Measurements from ENCODE around the gene SCRT2. TPM values are rescaled to one million over a fixed set of nuclear protein-coding genes. Genes with fewer than 3 reads are reported as not detected.

Gene SCRT2
- total RNA-seq, 1 experiment from 2014 or later = not detected

- TF ChIP-seq REST (IDR thresholded peaks at IDR 0.05; ENCODE audit: low read depth) (no peak), EGR1 (IDR thresholded peaks at IDR 0.05; ENCODE audit: low read depth) (no peak), TCF7L2 (IDR thresholded peaks at IDR 0.05; ENCODE audit: borderline replicate concordance, extremely low read depth, insufficient read depth, insufficient read length) (no peak), CEBPB (IDR thresholded peaks at IDR 0.05; ENCODE audit: low read depth) (no peak), ATF3 (IDR thresholded peaks at IDR 0.05) (no peak)
- TF ChIP-seq, protein P1, sequence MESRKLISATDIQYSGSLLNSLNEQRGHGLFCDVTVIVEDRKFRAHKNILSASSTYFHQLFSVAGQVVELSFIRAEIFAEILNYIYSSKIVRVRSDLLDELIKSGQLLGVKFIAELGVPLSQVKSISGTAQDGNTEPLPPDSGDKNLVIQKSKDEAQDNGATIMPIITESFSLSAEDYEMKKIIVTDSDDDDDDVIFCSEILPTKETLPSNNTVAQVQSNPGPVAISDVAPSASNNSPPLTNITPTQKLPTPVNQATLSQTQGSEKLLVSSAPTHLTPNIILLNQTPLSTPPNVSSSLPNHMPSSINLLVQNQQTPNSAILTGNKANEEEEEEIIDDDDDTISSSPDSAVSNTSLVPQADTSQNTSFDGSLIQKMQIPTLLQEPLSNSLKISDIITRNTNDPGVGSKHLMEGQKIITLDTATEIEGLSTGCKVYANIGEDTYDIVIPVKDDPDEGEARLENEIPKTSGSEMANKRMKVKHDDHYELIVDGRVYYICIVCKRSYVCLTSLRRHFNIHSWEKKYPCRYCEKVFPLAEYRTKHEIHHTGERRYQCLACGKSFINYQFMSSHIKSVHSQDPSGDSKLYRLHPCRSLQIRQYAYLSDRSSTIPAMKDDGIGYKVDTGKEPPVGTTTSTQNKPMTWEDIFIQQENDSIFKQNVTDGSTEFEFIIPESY (IDR thresholded peaks at IDR 0.05; ENCODE audit: extremely low read depth, insufficient replicate concordance, low read length) = no peak
Measured at GRCh38 chr20:623021-623420, 52.6 kb downstream of the SCRT2 start (continued).

- Histone ChIP-seq H3K4me2 (ENCODE audit: low read length) (no peak overlapping the region), H2AFZ (ENCODE audit: low read depth, low read length, poor library complexity, severe bottlenecking) (no peak overlapping the region), H3K9me2 (ENCODE audit: insufficient read depth) (no peaks in the 10 kb centered on the region), H3K4me3 (replicated peaks in 1 of 2; ENCODE audit: low read depth in 1 of 2, low read length in 2 of 2) (no peak overlapping the region), H3K36me3 (ENCODE audit: control insufficient read depth in 1 of 2, insufficient read depth in 2 of 2, low read length in 2 of 2) (no peaks in the 10 kb centered on the region), H3K9me3 (ENCODE audit: control insufficient read depth in 1 of 2, insufficient read depth in 1 of 2, low read depth in 1 of 2, low read length in 2 of 2) (no peaks in the 10 kb centered on the region), H3K4me1 (ENCODE audit: control insufficient read depth in 1 of 2, insufficient read depth in 2 of 2, low read length in 2 of 2) (no peaks in the 10 kb centered on the region), H3K79me2 (ENCODE audit: insufficient read depth, low read length) (no peaks in the 10 kb centered on the region), H4K20me1 (ENCODE audit: insufficient read depth) (no peaks in the 10 kb centered on the region), H3K27ac (ENCODE audit: low read depth, low read length) (no peak overlapping the region), H3K9ac (ENCODE audit: low read length) (no peak overlapping the region), H3K27me3 (ENCODE audit: insufficient read depth, low read length) (no peaks in the 10 kb centered on the region; the same call in 1 of the 2 replicates)
- ATAC-seq (no peak), DNase-seq (ENCODE audit: low read depth, low spot score) (no peak)
- no TSS peak for BruUV-seq (replicated peaks)
- TF ChIP-seq REST (IDR thresholded peaks at IDR 0.05; ENCODE audit: low read depth) = no peak
- TF ChIP-seq, protein P1 (IDR thresholded peaks at IDR 0.05; ENCODE audit: extremely low read depth, insufficient replicate concordance, low read length) = no peak
- no peak for TF ChIP-seq SRF (IDR thresholded peaks at IDR 0.05; ENCODE audit: low read depth)
- no peak for TF ChIP-seq SIN3A (IDR thresholded peaks at IDR 0.05; ENCODE audit: low read depth)
- no peak for TF ChIP-seq YY1 (IDR thresholded peaks at IDR 0.05; ENCODE audit: extremely low read depth, insufficient replicate concordance, low read depth, low read length)
- no peak for TF ChIP-seq SP1 (IDR thresholded peaks at IDR 0.05; ENCODE audit: low read depth)
- TF ChIP-seq CEBPB (IDR thresholded peaks at IDR 0.05; ENCODE audit: low read depth) = no peak
- no peak for TF ChIP-seq POLR2A (IDR thresholded peaks at IDR 0.05; ENCODE audit: borderline replicate concordance, extremely low read depth, insufficient read depth, insufficient read length)
- ChIA-PET POLR2A (no interaction called here), RAD21 (ENCODE audit: low non-redundant PET in 1 of 2, low total read pairs in 2 of 2, uncharacterized antibody in 2 of 2, unreplicated experiment in 2 of 2) (no interaction called here), CTCF (no interaction called here)
- intact Hi-C loops (cut with micrococcal nuclease) = no loop called here
Measured at GRCh38 chr20:622161-622560, 53.4 kb downstream of the SCRT2 start.

Data from HCT116 (cell line).